HL-60/S4 treated with retinoic acid at 250 ng/mL for 4 days and 3 days (cell line): ENCODE results near the gene ALOX5AP.

Experiments
- in situ Hi-C: fragments of 300-500 bp; cut with MboI; formaldehyde crosslinking; loops from 2 replicates; pipeline ENCODE4 v1.7.0; 2022; ENCODE audit warnings: low sequenced_read_pairs

The ALOX5AP gene

GRCh38 chr13:30792285-30793000, 57.1 kb downstream of the ALOX5AP start:
- in situ Hi-C loops: no loop called here

GRCh38 chr13:30796132-30796572, 60.8 kb downstream of the ALOX5AP start:
- in situ Hi-C loops: no loop called here

GRCh38 chr13:30796631-30797601, 61.6 kb downstream of the ALOX5AP start:
- in situ Hi-C loops: no loop called here

GRCh38 chr13:30797847-30798535, 62.6 kb downstream of the ALOX5AP start:
- in situ Hi-C loops: no loop called here

- in situ Hi-C loops: no loop called here
Measured at GRCh38 chr13:30798776-30799355, 63.5 kb downstream of the ALOX5AP start.

GRCh38 chr13:30799356-30799824, 64.0 kb downstream of the ALOX5AP start:
- in situ Hi-C loops: no loop called here

GRCh38 chr13:30800107-30800506, 64.8 kb downstream of the ALOX5AP start:
- in situ Hi-C loops: no loop called here

GRCh38 chr13:30802501-30802900, 67.2 kb downstream of the ALOX5AP start:
- in situ Hi-C loops: no loop called here

- in situ Hi-C loops: no loop called here
Measured at GRCh38 chr13:30802953-30803478, 67.7 kb downstream of the ALOX5AP start.

GRCh38 chr13:30803749-30804148, 68.4 kb downstream of the ALOX5AP start:
- in situ Hi-C loops: no loop called here

- in situ Hi-C loops: no loop called here
Measured at GRCh38 chr13:30804474-30804873, 69.1 kb downstream of the ALOX5AP start.

- in situ Hi-C loops: no loop called here
Measured at GRCh38 chr13:30805132-30805537, 69.8 kb downstream of the ALOX5AP start.

GRCh38 chr13:30805603-30806011, 70.3 kb downstream of the ALOX5AP start:
- in situ Hi-C loops: no loop called here

GRCh38 chr13:30806784-30807183, 71.4 kb downstream of the ALOX5AP start:
- in situ Hi-C loops: no loop called here

- in situ Hi-C loops: no loop called here
Measured at GRCh38 chr13:30807392-30807791, 72.0 kb downstream of the ALOX5AP start.

GRCh38 chr13:30808600-30808999, 73.3 kb downstream of the ALOX5AP start:
- in situ Hi-C loops: no loop called here

- in situ Hi-C loops: no loop called here
Measured at GRCh38 chr13:30809787-30810186, 74.4 kb downstream of the ALOX5AP start.

GRCh38 chr13:30810261-30810701, 74.9 kb downstream of the ALOX5AP start:
- in situ Hi-C loops: no loop called here

GRCh38 chr13:30810801-30811200, 75.5 kb downstream of the ALOX5AP start:
- in situ Hi-C loops: no loop called here
